Ovary (tissue), 3 donors: ENCODE measurements around the gene SLC25A52.
"Not testable (repeated sequence)": the region's sequence is repeated elsewhere in the genome, so short reads cannot be mapped to it uniquely, and the experiment has no call there.

ENCODE experiments used
- EP300 ChIP-seq: sonication (generic); formaldehyde crosslinking; IDR thresholded peaks from one replicate; pipeline ENCODE4 v1.6.1; 2017; ENCODE audit warnings: antibody characterized with exemption
- TF ChIP-seq, protein P1 (sequence below), 3 donors: fragments of 450-650 bp in 2 of 3; fragments of 200-600 bp in 1 of 3; IDR thresholded peaks; one replicate each; pipeline versions ENCODE4 v1.5.1 to v1.8.0; 2016 to 2022; ENCODE audit warnings: antibody characterized with exemption in 3 of 3, mild to moderate bottlenecking in 1 of 3
- donor health status: DM: no; HTN: no; CAD: no.

DNA sequence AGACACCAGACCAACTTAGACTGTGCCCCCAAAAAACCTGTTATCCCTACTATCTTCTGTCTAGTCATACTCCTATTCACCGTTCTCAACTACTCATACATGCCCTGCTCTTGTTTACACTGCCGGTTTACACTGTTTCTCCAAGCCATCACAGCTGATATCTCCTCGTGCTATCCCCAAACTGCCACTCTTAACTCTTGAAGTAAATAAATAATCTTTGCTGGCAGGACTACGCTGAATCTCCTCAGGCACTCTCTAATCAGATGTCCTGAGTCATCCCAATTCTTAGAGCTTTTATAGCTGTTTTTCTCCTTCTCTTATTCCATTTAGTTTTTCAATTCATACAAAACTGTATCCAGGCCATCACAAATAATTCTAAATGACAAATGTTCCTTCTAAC, 48.4 kb upstream of the SLC25A52 start:
- TF ChIP-seq, protein P1, sequence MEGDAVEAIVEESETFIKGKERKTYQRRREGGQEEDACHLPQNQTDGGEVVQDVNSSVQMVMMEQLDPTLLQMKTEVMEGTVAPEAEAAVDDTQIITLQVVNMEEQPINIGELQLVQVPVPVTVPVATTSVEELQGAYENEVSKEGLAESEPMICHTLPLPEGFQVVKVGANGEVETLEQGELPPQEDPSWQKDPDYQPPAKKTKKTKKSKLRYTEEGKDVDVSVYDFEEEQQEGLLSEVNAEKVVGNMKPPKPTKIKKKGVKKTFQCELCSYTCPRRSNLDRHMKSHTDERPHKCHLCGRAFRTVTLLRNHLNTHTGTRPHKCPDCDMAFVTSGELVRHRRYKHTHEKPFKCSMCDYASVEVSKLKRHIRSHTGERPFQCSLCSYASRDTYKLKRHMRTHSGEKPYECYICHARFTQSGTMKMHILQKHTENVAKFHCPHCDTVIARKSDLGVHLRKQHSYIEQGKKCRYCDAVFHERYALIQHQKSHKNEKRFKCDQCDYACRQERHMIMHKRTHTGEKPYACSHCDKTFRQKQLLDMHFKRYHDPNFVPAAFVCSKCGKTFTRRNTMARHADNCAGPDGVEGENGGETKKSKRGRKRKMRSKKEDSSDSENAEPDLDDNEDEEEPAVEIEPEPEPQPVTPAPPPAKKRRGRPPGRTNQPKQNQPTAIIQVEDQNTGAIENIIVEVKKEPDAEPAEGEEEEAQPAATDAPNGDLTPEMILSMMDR (IDR thresholded peaks at IDR 0.05), result not testable (repeated sequence)
- TF ChIP-seq EP300, result not testable (repeated sequence)
